HCT116 (cell line): ENCODE measurements around the gene WDR74. TPM values are rescaled to one million over a fixed set of nuclear protein-coding genes. Genes with fewer than 3 reads are reported as not detected.

Source experiments
- ATAC-seq: fragments of 200-7000 bp; cut with Tn5 transposase; 2 replicates; pipeline ENCODE4 v1.9.1; 2020; ENCODE audit warnings: mild to moderate bottlenecking, moderate library complexity
- BruUV-seq: library from RNA; stranded (reverse); fragments of 400-500 nt; replicated peaks from 2 replicates; lab custom pipeline; 2021; lab: Mats Ljungman, UMichigan
- CTCF ChIA-PET: fragments of 300-600 bp; sonication (Branson Sonifier 250); formaldehyde crosslinking; loops from one replicate; lab custom pipeline; 2021; ENCODE audit warnings: antibody characterized with exemption; lab: Charles Lee
- POLR2A ChIA-PET: fragments of 300-600, 350-600 bp; sonication (Branson Sonifier 250); formaldehyde crosslinking; loops from one replicate; lab custom pipeline; 2021; ENCODE audit warnings: antibody characterized with exemption; lab: Charles Lee
- RAD21 ChIA-PET, 2 experiments: fragments of 300-600 bp; sonication (Branson Sonifier 250); formaldehyde crosslinking; loops; one replicate each; lab custom pipeline; 2023; ENCODE audit warnings: low total read pairs in 2 of 2; ENCODE audit not compliant: uncharacterized antibody in 2 of 2, unreplicated experiment in 2 of 2, low non-redundant PET in 1 of 2; lab: Charles Lee
- DNase-seq: peaks from one replicate; pipeline ENCODE4 v3.0.0-alpha.2; 2010; ENCODE audit warnings: low read depth, low spot score
- H2AFZ ChIP-seq: fragments of 200-600 bp; shearing (Covaris generic), sonication (generic); 2 replicates; pipeline ENCODE4 v1.6.1; 2017; ENCODE audit warnings: low read depth, mixed run types, mixed read lengths, antibody characterized with exemption, low read length; ENCODE audit not compliant: poor library complexity, severe bottlenecking
- H3K27ac ChIP-seq: 2 replicates; pipeline ENCODE4 v1.5.1; 2012; ENCODE audit warnings: low read depth, low read length
- H3K27me3 ChIP-seq: fragments of 200-600 bp; sonication (generic); 2 replicates; pipeline ENCODE4 v1.6.1; 2016; ENCODE audit warnings: mixed run types, low read length, mixed read lengths; ENCODE audit not compliant: insufficient read depth
- H3K36me3 ChIP-seq, 2 experiments: fragments of 200-500 bp in 1 of 2; fragments of 200-600 bp in 1 of 2; sonication (Bioruptor generic) in 1 of 2; sonication (generic) in 1 of 2; 2 replicates each; pipeline versions ENCODE4 v1.5.1 to v1.6.1; 2014 to 2016; ENCODE audit warnings: low read length in 2 of 2, inconsistent platforms in 1 of 2, mixed read lengths in 1 of 2, mixed run types in 1 of 2; ENCODE audit not compliant: insufficient read depth in 2 of 2, control insufficient read depth in 1 of 2
- H3K4me1 ChIP-seq, 2 experiments: fragments of 200-600 bp in 1 of 2; sonication (generic) in 1 of 2; 2 replicates each; pipeline versions ENCODE4 v1.5.1 to v1.6.1; 2012 to 2017; ENCODE audit warnings: low read length in 2 of 2, inconsistent platforms in 1 of 2, mild to moderate bottlenecking in 1 of 2, mixed read lengths in 1 of 2, mixed run types in 1 of 2, moderate library complexity in 1 of 2; ENCODE audit not compliant: insufficient read depth in 2 of 2, control insufficient read depth in 1 of 2
- H3K4me2 ChIP-seq: fragments of 200-600 bp; sonication (generic); 2 replicates; pipeline ENCODE4 v1.6.1; 2017; ENCODE audit warnings: mixed run types, low read length, mixed read lengths
- H3K4me3 ChIP-seq, 2 experiments: fragments of 200-600 bp in 1 of 2; sonication (generic) in 1 of 2; replicated peaks in 1 of 2; 2 replicates each; pipeline ENCODE4 v1.5.1; 2011 to 2016; ENCODE audit warnings: low read length in 2 of 2, control low read depth in 1 of 2, low read depth in 1 of 2, mild to moderate bottlenecking in 1 of 2, mixed read lengths in 1 of 2, mixed run types in 1 of 2
- H3K79me2 ChIP-seq: fragments of 200-600 bp; sonication (generic); 2 replicates; pipeline ENCODE4 v1.6.1; 2017; ENCODE audit warnings: mild to moderate bottlenecking, mixed run types, low read length, moderate library complexity, mixed read lengths; ENCODE audit not compliant: insufficient read depth
- H3K9ac ChIP-seq: fragments of 200-600 bp; sonication (generic); 2 replicates; pipeline ENCODE4 v1.6.1; 2016; ENCODE audit warnings: low read length, mixed read lengths
- H3K9me2 ChIP-seq: fragments of 200-600 bp; sonication (generic), shearing (Covaris generic); 2 replicates; pipeline ENCODE4 v1.6.1; 2017; ENCODE audit warnings: mixed run types, mild to moderate bottlenecking, moderate library complexity; ENCODE audit not compliant: insufficient read depth
- H3K9me3 ChIP-seq, 2 experiments: fragments of 200-500 bp in 1 of 2; fragments of 200-600 bp in 1 of 2; sonication (Bioruptor generic) in 1 of 2; sonication (generic) in 1 of 2; 2 replicates each; pipeline ENCODE4 v1.6.1; 2014 to 2017; ENCODE audit warnings: low read length in 2 of 2, mixed read lengths in 2 of 2, inconsistent platforms in 1 of 2, low read depth in 1 of 2, mild to moderate bottlenecking in 1 of 2, mixed run types in 1 of 2, moderate library complexity in 1 of 2; ENCODE audit not compliant: control insufficient read depth in 1 of 2, insufficient read depth in 1 of 2
- H4K20me1 ChIP-seq: fragments of 200-600 bp; sonication (generic), shearing (Covaris generic); 2 replicates; pipeline ENCODE4 v1.6.1; 2017; ENCODE audit warnings: mixed run types, mild to moderate bottlenecking, moderate library complexity; ENCODE audit not compliant: insufficient read depth
- CBX3 ChIP-seq: IDR thresholded peaks from 2 replicates; pipeline ENCODE4 v1.6.1; 2012; ENCODE audit warnings: low read depth
- CEBPB ChIP-seq: IDR thresholded peaks from 2 replicates; pipeline ENCODE4 v1.6.1; 2012; ENCODE audit warnings: low read depth
- EGR1 ChIP-seq: IDR thresholded peaks from 2 replicates; pipeline ENCODE4 v1.6.1; 2012; ENCODE audit warnings: low read depth
- EZH2 ChIP-seq: fragments of 200-600 bp; sonication (generic); IDR thresholded peaks from 2 replicates; pipeline ENCODE4 v1.6.1; 2017; ENCODE audit warnings: antibody characterized with exemption, mixed run types
- EZH2phosphoT487 ChIP-seq: fragments of 200-600 bp; IDR thresholded peaks from 2 replicates; pipeline ENCODE4 v1.6.1; 2018; ENCODE audit warnings: antibody characterized with exemption, borderline replicate concordance
- FOSL1 ChIP-seq: IDR thresholded peaks from 2 replicates; pipeline ENCODE4 v1.6.1; 2012; ENCODE audit warnings: low read depth
- POLR2A ChIP-seq: IDR thresholded peaks from 2 replicates; pipeline ENCODE4 v1.7.0; 2011; ENCODE audit warnings: borderline replicate concordance; ENCODE audit not compliant: insufficient read depth, insufficient read length; ENCODE audit errors: extremely low read depth
- POLR2AphosphoS5 ChIP-seq: IDR thresholded peaks from 2 replicates; pipeline ENCODE4 v1.6.1; 2011; ENCODE audit warnings: mild to moderate bottlenecking, low read depth, low read length, moderate library complexity
- RAD21 ChIP-seq: IDR thresholded peaks from 2 replicates; pipeline ENCODE4 v1.6.1; 2012; ENCODE audit warnings: low read depth, mild to moderate bottlenecking
- SIN3A ChIP-seq: IDR thresholded peaks from 2 replicates; pipeline ENCODE4 v1.6.1; 2012; ENCODE audit warnings: low read depth
- SRF ChIP-seq: IDR thresholded peaks from 2 replicates; pipeline ENCODE4 v1.6.1; 2012; ENCODE audit warnings: low read depth
- TCF7L2 ChIP-seq: IDR thresholded peaks from 2 replicates; pipeline ENCODE4 v1.7.0; 2011; ENCODE audit warnings: borderline replicate concordance, inconsistent platforms; ENCODE audit not compliant: insufficient read depth, insufficient read length; ENCODE audit errors: extremely low read depth
- YY1 ChIP-seq: IDR thresholded peaks from 2 replicates; pipeline ENCODE4 v1.6.1; 2011; ENCODE audit warnings: low read length, low read depth, moderate library complexity, mild to moderate bottlenecking; ENCODE audit not compliant: insufficient replicate concordance; ENCODE audit errors: extremely low read depth
- ZFX ChIP-seq: fragments of 450-650 bp; IDR thresholded peaks from 2 replicates; pipeline ENCODE4 v1.6.1; 2017
- intact Hi-C: fragments of 100-400 bp; cut with micrococcal nuclease; formaldehyde crosslinking; loops from 2 replicates; pipeline ENCODE4 v1.10.0; 2022
- total RNA-seq: library from RNA; stranded (reverse); gene quantifications from one replicate; pipeline ENCODE4 v1.2.1, GENCODE V29; 2021; ENCODE audit not compliant: unreplicated experiment
- TF ChIP-seq, protein P1 (sequence below): IDR thresholded peaks from 2 replicates; pipeline ENCODE4 v1.6.1; 2012
- TF ChIP-seq, protein P2 (sequence below), 3 experiments: fragments of 200-600 bp in 1 of 3; sonication (generic) in 1 of 3; IDR thresholded peaks in 2 of 3; conservative IDR thresholded peaks in 1 of 3; 2 replicates each; pipeline ENCODE4 v1.5.1; 2012 to 2017; ENCODE audit warnings: low read depth in 2 of 3, low read length in 2 of 3, antibody characterized with exemption in 1 of 3, borderline replicate concordance in 1 of 3, control low read depth in 1 of 3, mild to moderate bottlenecking in 1 of 3, mixed read lengths in 1 of 3, mixed run types in 1 of 3, moderate library complexity in 1 of 3; ENCODE audit not compliant: insufficient read depth in 1 of 3
- TF ChIP-seq, protein P3 (sequence below): IDR thresholded peaks from 2 replicates; pipeline ENCODE4 v1.6.1; 2011; ENCODE audit warnings: mild to moderate bottlenecking, low read length, moderate library complexity; ENCODE audit not compliant: insufficient replicate concordance; ENCODE audit errors: extremely low read depth
- TF ChIP-seq, protein P4 (sequence below): IDR thresholded peaks from 2 replicates; pipeline ENCODE4 v1.6.1; 2012; ENCODE audit warnings: low read depth
- TF ChIP-seq, protein P5 (sequence below): IDR thresholded peaks from 2 replicates; pipeline ENCODE4 v1.6.1; 2012

WDR74 gene
- total RNA-seq, 1 experiment from 2014 or later, result 111 TPM

DNA sequence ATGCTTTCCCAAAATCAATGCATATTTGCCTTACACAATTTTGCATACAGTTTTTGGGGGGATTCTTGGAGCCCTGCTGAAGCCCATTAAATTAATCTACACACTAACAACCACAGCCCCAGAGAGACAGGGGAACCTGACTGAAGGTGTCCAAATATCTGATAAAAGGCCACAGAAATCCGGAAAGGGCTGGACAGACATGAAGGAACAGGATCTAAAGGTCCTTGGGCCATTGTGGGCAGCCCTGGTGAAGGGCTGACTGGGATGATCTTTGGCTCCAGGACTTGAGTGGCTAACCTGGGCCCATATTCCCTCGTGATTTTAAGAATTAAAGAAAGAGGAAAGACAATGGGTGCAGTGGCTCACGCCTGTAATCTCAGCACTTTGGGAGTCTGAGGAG is 6.8 kb upstream of the WDR74 start:
- intact Hi-C loops, result no loop called here
- BruUV-seq, result no TSS peak
- Histone ChIP-seq H3K4me3 (no peak overlapping the region), H3K79me2 (no peaks in the 10 kb centered on the region), H3K9me2 (no peaks in the 10 kb centered on the region), H3K9me3 (no peaks in the 10 kb centered on the region), H3K4me2 (no peak overlapping the region), H2AFZ (no peak overlapping the region), H3K9ac (no peak overlapping the region), H3K27me3 (no peaks in the 10 kb centered on the region), H3K4me1 (peaks cover 17 to 33% of the 10 kb centered on the region in 2 experiments; a peak in 3 of 4 replicates), H4K20me1 (no peaks in the 10 kb centered on the region), H3K36me3 (no peaks in the 10 kb centered on the region), H3K27ac (no peak overlapping the region)
- DNase-seq (no peak), ATAC-seq (no peak)
- ChIA-PET RAD21 (interaction anchor here (0.6 to 0.7 kb wide), 2 partner anchors 34 to 57 kb away, joined by 5 to 7 read pairs; no protein-coding TSS in a partner anchor), CTCF (no interaction called here), POLR2A (interaction anchor here (0.7 to 1.0 kb wide), 2 partner anchors 10 kb away, joined by 3 to 6 read pairs; no protein-coding TSS in a partner anchor)
- TF ChIP-seq YY1 (no peak), EZH2phosphoT487 (no peak), CEBPB (no peak), POLR2AphosphoS5 (no peak), EZH2 (no peak), EGR1 (no peak), TCF7L2 (no peak), SIN3A (no peak), CBX3 (no peak), RAD21 (no peak), FOSL1 (no peak), POLR2A (no peak), SRF (no peak), ZFX (no peak)
- TF ChIP-seq, protein P1, sequence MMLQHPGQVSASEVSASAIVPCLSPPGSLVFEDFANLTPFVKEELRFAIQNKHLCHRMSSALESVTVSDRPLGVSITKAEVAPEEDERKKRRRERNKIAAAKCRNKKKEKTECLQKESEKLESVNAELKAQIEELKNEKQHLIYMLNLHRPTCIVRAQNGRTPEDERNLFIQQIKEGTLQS, result no peak
- TF ChIP-seq, protein P2, sequence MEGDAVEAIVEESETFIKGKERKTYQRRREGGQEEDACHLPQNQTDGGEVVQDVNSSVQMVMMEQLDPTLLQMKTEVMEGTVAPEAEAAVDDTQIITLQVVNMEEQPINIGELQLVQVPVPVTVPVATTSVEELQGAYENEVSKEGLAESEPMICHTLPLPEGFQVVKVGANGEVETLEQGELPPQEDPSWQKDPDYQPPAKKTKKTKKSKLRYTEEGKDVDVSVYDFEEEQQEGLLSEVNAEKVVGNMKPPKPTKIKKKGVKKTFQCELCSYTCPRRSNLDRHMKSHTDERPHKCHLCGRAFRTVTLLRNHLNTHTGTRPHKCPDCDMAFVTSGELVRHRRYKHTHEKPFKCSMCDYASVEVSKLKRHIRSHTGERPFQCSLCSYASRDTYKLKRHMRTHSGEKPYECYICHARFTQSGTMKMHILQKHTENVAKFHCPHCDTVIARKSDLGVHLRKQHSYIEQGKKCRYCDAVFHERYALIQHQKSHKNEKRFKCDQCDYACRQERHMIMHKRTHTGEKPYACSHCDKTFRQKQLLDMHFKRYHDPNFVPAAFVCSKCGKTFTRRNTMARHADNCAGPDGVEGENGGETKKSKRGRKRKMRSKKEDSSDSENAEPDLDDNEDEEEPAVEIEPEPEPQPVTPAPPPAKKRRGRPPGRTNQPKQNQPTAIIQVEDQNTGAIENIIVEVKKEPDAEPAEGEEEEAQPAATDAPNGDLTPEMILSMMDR (IDR thresholded peaks at IDR 0.05 in 2 of 3, conservative IDR thresholded peaks at IDR 0.05 in 1 of 3; ENCODE audit: borderline replicate concordance in 1 of 3, insufficient read depth in 1 of 3, low read depth in 2 of 3, low read length in 2 of 3), result no peak
- TF ChIP-seq, protein P3, sequence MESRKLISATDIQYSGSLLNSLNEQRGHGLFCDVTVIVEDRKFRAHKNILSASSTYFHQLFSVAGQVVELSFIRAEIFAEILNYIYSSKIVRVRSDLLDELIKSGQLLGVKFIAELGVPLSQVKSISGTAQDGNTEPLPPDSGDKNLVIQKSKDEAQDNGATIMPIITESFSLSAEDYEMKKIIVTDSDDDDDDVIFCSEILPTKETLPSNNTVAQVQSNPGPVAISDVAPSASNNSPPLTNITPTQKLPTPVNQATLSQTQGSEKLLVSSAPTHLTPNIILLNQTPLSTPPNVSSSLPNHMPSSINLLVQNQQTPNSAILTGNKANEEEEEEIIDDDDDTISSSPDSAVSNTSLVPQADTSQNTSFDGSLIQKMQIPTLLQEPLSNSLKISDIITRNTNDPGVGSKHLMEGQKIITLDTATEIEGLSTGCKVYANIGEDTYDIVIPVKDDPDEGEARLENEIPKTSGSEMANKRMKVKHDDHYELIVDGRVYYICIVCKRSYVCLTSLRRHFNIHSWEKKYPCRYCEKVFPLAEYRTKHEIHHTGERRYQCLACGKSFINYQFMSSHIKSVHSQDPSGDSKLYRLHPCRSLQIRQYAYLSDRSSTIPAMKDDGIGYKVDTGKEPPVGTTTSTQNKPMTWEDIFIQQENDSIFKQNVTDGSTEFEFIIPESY, result no peak
- TF ChIP-seq, protein P4, sequence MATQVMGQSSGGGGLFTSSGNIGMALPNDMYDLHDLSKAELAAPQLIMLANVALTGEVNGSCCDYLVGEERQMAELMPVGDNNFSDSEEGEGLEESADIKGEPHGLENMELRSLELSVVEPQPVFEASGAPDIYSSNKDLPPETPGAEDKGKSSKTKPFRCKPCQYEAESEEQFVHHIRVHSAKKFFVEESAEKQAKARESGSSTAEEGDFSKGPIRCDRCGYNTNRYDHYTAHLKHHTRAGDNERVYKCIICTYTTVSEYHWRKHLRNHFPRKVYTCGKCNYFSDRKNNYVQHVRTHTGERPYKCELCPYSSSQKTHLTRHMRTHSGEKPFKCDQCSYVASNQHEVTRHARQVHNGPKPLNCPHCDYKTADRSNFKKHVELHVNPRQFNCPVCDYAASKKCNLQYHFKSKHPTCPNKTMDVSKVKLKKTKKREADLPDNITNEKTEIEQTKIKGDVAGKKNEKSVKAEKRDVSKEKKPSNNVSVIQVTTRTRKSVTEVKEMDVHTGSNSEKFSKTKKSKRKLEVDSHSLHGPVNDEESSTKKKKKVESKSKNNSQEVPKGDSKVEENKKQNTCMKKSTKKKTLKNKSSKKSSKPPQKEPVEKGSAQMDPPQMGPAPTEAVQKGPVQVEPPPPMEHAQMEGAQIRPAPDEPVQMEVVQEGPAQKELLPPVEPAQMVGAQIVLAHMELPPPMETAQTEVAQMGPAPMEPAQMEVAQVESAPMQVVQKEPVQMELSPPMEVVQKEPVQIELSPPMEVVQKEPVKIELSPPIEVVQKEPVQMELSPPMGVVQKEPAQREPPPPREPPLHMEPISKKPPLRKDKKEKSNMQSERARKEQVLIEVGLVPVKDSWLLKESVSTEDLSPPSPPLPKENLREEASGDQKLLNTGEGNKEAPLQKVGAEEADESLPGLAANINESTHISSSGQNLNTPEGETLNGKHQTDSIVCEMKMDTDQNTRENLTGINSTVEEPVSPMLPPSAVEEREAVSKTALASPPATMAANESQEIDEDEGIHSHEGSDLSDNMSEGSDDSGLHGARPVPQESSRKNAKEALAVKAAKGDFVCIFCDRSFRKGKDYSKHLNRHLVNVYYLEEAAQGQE, result no peak
- TF ChIP-seq, protein P5, sequence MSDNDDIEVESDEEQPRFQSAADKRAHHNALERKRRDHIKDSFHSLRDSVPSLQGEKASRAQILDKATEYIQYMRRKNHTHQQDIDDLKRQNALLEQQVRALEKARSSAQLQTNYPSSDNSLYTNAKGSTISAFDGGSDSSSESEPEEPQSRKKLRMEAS, result no peak
